HG03097 (cell line): ENCODE measurements around the gene METTL17.
"Not testable (repeated sequence)": the region's sequence is repeated elsewhere in the genome, so short reads cannot be mapped to it uniquely, and the experiment has no call there.

Experiments used
- ATAC-seq: cut with Tn5 transposase; IDR thresholded peaks from one replicate; pipeline ENCODE4 v1.9.1; 2021; ENCODE audit not compliant: unreplicated experiment, low FRiP score

METTL17 gene

GRCh38 chr14:21023817-21024584 is 34.2 kb downstream of the METTL17 start:
- no peak for ATAC-seq

- no peak for ATAC-seq
These were observed 35.0 kb downstream of the METTL17 start, which contains the start of gene NDRG2 for GRCh38 chr14:21024585-21025370. TSS of gene NDRG2 (minus strand) at chr14:21025061. CDS start at chr14:21023315, 1,746 bp downstream.

- no peak for ATAC-seq
These were observed 35.8 kb downstream of the METTL17 start for GRCh38 chr14:21025371-21026273.

GRCh38 chr14:21026274-21026987 is 36.7 kb downstream of the METTL17 start:
- ATAC-seq: no peak

- no peak for ATAC-seq
These were observed 37.2 kb downstream of the METTL17 start for GRCh38 chr14:21026988-21027315.

- ATAC-seq: no peak
These were observed 40.1 kb downstream of the METTL17 start, which contains the start of gene TPPP2 for GRCh38 chr14:21029917-21030316. TSS of gene TPPP2 (plus strand) at chr14:21030217. CDS start at chr14:21030582, 365 bp downstream.

- ATAC-seq: no peak
These were observed 40.8 kb downstream of the METTL17 start for GRCh38 chr14:21030531-21030930.

- ATAC-seq: no peak
These were observed 42.7 kb downstream of the METTL17 start for GRCh38 chr14:21032326-21033132.

GRCh38 chr14:21033133-21033698 is 43.4 kb downstream of the METTL17 start:
- ATAC-seq: no peak

GRCh38 chr14:21034707-21035106 is 44.9 kb downstream of the METTL17 start, which contains the start of gene RNASE13:
TSS of gene RNASE13 (minus strand) at chr14:21034807. CDS start at chr14:21034288, 519 bp downstream.
- no peak for ATAC-seq

GRCh38 chr14:21036751-21037150 is 47.0 kb downstream of the METTL17 start:
- no peak for ATAC-seq

- ATAC-seq: no peak
These were observed 47.4 kb downstream of the METTL17 start for GRCh38 chr14:21037156-21037555.

GRCh38 chr14:21038441-21039422 is 49.0 kb downstream of the METTL17 start:
- ATAC-seq: no peak

GRCh38 chr14:21039585-21040369 is 50.0 kb downstream of the METTL17 start:
- ATAC-seq: no peak

- no peak for ATAC-seq
These were observed 50.7 kb downstream of the METTL17 start for GRCh38 chr14:21040370-21040925.

- ATAC-seq: not testable (repeated sequence)
These were observed 51.2 kb downstream of the METTL17 start for GRCh38 chr14:21040941-21041340.
